ENCODE results near the gene NEXMIF. TPM values are rescaled to one million over a fixed set of nuclear protein-coding genes. Genes with fewer than 3 reads are reported as not detected.
"Not testable (repeated sequence)": the region's sequence is repeated elsewhere in the genome, so short reads cannot be mapped to it uniquely, and the experiment has no call there.

NEXMIF gene
- total RNA-seq, 1 experiment from 2014 or later = not detected

DNA sequence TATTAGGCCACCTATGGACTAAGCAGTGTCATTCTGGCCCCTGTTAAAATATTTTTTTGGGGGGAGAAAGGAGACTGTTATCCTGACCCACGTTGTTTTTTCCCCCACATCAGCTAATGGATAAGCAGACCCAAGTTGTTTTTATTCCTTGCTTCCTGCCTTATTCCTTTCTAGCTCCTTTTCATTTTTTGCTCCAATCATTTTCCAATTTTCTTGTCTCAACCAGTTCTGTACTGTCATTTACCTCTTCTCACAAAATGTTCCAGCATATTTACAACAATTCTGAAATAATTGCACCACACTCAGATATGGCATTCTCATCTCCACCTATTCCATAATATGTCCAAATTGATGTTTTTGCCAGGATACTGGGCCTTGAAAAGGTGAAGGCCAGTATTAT lies 150.3 kb downstream of the NEXMIF start:
- H3K27me3 ChIP-seq (ENCODE audit: insufficient read depth, low read depth) = no peaks in the 10 kb centered on the region
- H3K79me2 ChIP-seq (ENCODE audit: low read depth) = no peaks in the 10 kb centered on the region
- no peaks in the 10 kb centered on the region for H3F3A ChIP-seq (ENCODE audit: insufficient read depth, low read depth)
- no peak overlapping the region for H3K4me3 ChIP-seq
- no peaks in the 10 kb centered on the region for H4K20me1 ChIP-seq (ENCODE audit: insufficient read depth)
- intact Hi-C loops (cut with micrococcal nuclease; ENCODE audit: unreplicated experiment) = no loop called here
- H3K4me1 ChIP-seq (replicated peaks; ENCODE audit: insufficient read depth) = no peaks in the 10 kb centered on the region
- DNase-seq = no peak
- no peak overlapping the region for H2AFZ ChIP-seq
- no peaks in the 10 kb centered on the region for H3K9me2 ChIP-seq (ENCODE audit: insufficient read depth)
- no peaks in the 10 kb centered on the region for H3K9me3 ChIP-seq (ENCODE audit: insufficient read depth, low read depth)
- ChIA-PET CTCF (no interaction called here), POLR2A (ENCODE audit: unreplicated experiment) (no interaction called here)
- TF ChIP-seq EZH2 (IDR thresholded peaks at IDR 0.05; ENCODE audit: low read depth) = no peak
- TF ChIP-seq, protein P1, sequence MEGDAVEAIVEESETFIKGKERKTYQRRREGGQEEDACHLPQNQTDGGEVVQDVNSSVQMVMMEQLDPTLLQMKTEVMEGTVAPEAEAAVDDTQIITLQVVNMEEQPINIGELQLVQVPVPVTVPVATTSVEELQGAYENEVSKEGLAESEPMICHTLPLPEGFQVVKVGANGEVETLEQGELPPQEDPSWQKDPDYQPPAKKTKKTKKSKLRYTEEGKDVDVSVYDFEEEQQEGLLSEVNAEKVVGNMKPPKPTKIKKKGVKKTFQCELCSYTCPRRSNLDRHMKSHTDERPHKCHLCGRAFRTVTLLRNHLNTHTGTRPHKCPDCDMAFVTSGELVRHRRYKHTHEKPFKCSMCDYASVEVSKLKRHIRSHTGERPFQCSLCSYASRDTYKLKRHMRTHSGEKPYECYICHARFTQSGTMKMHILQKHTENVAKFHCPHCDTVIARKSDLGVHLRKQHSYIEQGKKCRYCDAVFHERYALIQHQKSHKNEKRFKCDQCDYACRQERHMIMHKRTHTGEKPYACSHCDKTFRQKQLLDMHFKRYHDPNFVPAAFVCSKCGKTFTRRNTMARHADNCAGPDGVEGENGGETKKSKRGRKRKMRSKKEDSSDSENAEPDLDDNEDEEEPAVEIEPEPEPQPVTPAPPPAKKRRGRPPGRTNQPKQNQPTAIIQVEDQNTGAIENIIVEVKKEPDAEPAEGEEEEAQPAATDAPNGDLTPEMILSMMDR (conservative IDR thresholded peaks at IDR 0.05) = no peak
- no TSS peak for BruUV-seq (replicated peaks)
- no peaks in the 10 kb centered on the region for H3K36me3 ChIP-seq (ENCODE audit: low read depth)
- H3K27ac ChIP-seq = no peak overlapping the region
- H3K4me2 ChIP-seq = no peak overlapping the region

DNA sequence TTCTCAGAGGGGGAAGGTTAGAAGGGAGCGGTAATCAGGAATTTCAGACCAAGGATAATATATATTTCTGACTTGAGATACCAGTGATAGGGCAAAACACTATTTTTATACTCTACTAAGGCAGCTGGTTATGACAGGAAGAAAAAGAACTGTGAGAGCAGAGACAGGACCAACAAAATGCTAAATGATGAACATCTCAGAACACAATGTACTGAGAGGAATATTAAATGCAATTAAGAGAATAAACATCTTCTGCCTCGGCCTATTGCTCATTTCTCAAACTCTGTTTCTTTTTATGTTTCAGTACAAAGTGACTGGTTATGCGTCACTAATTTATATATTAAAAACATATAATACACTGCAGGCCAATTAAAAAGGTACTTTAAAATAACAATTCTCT lies 188.8 kb downstream of the NEXMIF start:
- H3K4me2 ChIP-seq = no peak overlapping the region
- no peaks in the 10 kb centered on the region for H3K36me3 ChIP-seq (ENCODE audit: low read depth)
- H2AFZ ChIP-seq = no peak overlapping the region
- CTCF ChIA-PET = no interaction called here
- intact Hi-C loops (cut with micrococcal nuclease; ENCODE audit: unreplicated experiment) = no loop called here
- H3K9me2 ChIP-seq (ENCODE audit: insufficient read depth) = no peaks in the 10 kb centered on the region
- BruUV-seq (replicated peaks) = no TSS peak
- no peaks in the 10 kb centered on the region for H3K4me1 ChIP-seq (replicated peaks; ENCODE audit: insufficient read depth)
- no peaks in the 10 kb centered on the region for H4K20me1 ChIP-seq (ENCODE audit: insufficient read depth)
- no peaks in the 10 kb centered on the region for H3K27me3 ChIP-seq (ENCODE audit: insufficient read depth, low read depth)
- no peak for DNase-seq
- H3K9me3 ChIP-seq (ENCODE audit: insufficient read depth, low read depth) = no peaks in the 10 kb centered on the region
- TF ChIP-seq, protein P1 (conservative IDR thresholded peaks at IDR 0.05) = no peak
- no peak for TF ChIP-seq EZH2 (IDR thresholded peaks at IDR 0.05; ENCODE audit: low read depth)
- no peaks in the 10 kb centered on the region for H3F3A ChIP-seq (ENCODE audit: insufficient read depth, low read depth)
- no peak overlapping the region for H3K4me3 ChIP-seq
- POLR2A ChIA-PET (ENCODE audit: unreplicated experiment) = no interaction called here
- no peaks in the 10 kb centered on the region for H3K79me2 ChIP-seq (ENCODE audit: low read depth)
- H3K27ac ChIP-seq = no peak overlapping the region

DNA sequence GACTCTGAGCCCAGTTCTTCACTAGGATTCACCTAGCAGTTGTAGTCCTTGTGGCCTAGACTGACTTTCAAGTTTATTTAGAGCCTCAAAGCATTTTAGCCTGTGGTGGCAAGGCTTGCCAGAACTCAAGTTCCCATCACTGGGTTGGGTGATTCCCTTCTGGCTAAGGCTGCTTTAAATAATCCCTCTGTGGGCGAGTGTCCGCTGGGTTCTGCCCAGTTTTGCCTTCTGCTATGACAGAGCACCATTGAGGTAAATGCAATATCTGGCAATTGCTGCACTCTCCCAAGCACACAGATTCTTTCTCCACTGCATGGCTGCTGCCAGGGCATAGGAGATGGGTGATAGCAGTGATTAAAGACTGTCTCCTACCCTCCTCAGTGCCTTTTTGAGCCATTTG lies 220.0 kb downstream of the NEXMIF start:
- TF ChIP-seq, protein P1 (conservative IDR thresholded peaks at IDR 0.05) = no peak
- no peak for TF ChIP-seq EZH2 (IDR thresholded peaks at IDR 0.05; ENCODE audit: low read depth)
- Histone ChIP-seq H3K36me3 (ENCODE audit: low read depth) (no peaks in the 10 kb centered on the region), H3K4me2 (no peak overlapping the region), H3K79me2 (ENCODE audit: low read depth) (no peaks in the 10 kb centered on the region), H3K27me3 (ENCODE audit: insufficient read depth, low read depth) (no peaks in the 10 kb centered on the region), H3F3A (ENCODE audit: insufficient read depth, low read depth) (no peaks in the 10 kb centered on the region), H3K9me3 (ENCODE audit: insufficient read depth, low read depth) (no peaks in the 10 kb centered on the region), H3K4me3 (no peak overlapping the region), H4K20me1 (ENCODE audit: insufficient read depth) (no peaks in the 10 kb centered on the region), H2AFZ (no peak overlapping the region), H3K27ac (no peak overlapping the region), H3K4me1 (replicated peaks; ENCODE audit: insufficient read depth) (no peaks in the 10 kb centered on the region), H3K9me2 (ENCODE audit: insufficient read depth) (no peaks in the 10 kb centered on the region)
- POLR2A ChIA-PET (ENCODE audit: unreplicated experiment) = no interaction called here
- BruUV-seq (replicated peaks) = no TSS peak
- no peak for DNase-seq
- intact Hi-C loops (cut with micrococcal nuclease; ENCODE audit: unreplicated experiment) = no loop called here
- CTCF ChIA-PET = no interaction called here

DNA sequence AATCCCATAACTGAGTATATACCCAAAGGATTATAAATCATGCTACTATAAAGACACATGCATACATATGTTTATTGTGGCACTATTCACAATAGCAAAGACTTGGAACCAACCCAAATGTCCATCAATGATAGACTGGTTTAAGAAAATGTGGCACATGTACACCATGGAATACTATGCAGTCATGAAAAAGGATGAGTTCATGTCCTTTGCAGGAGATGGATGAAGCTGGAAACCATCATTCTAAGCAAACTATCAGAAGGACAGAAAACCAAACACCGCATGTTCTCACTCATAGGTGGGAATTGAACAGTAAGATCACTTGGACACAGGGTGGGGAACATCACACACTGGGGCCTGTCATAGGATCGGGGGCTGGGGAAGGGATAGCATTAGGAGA lies 223.9 kb downstream of the NEXMIF start:
- intact Hi-C loops (cut with micrococcal nuclease; ENCODE audit: unreplicated experiment); H3K36me3 ChIP-seq (ENCODE audit: low read depth); H3K9me3 ChIP-seq (ENCODE audit: insufficient read depth, low read depth); H3K27me3 ChIP-seq (ENCODE audit: insufficient read depth, low read depth); H3K79me2 ChIP-seq (ENCODE audit: low read depth); H3F3A ChIP-seq (ENCODE audit: insufficient read depth, low read depth); CTCF ChIA-PET; H3K4me1 ChIP-seq (replicated peaks; ENCODE audit: insufficient read depth); H3K9me2 ChIP-seq (ENCODE audit: insufficient read depth); H3K27ac ChIP-seq; H4K20me1 ChIP-seq (ENCODE audit: insufficient read depth); DNase-seq; POLR2A ChIA-PET (ENCODE audit: unreplicated experiment); H3K4me3 ChIP-seq; H2AFZ ChIP-seq; BruUV-seq (replicated peaks); H3K4me2 ChIP-seq: not testable (repeated sequence)

All from PC-9 (cell line).